ENCODE data around the gene DSCAM. TPM values are rescaled to one million over a fixed set of nuclear protein-coding genes. Genes with fewer than 3 reads are reported as not detected.

Gene DSCAM
- total RNA-seq, 1 donor from 2014 or later = 2.7 TPM

- H3K9me3 Mint-ChIP-seq (ENCODE audit: low read depth) = peaks cover 14% of the 10 kb centered on the region
- no peak for TF ChIP-seq CTCF (IDR thresholded peaks at IDR 0.05; ENCODE audit: unreplicated experiment)
- no peaks in the 10 kb centered on the region for H3K4me1 Mint-ChIP-seq (ENCODE audit: low read depth)
- H3K27me3 Mint-ChIP-seq = no peaks in the 10 kb centered on the region
- peaks cover 1% of the 10 kb centered on the region for H3K36me3 Mint-ChIP-seq (ENCODE audit: insufficient read depth)
- H3K4me3 Mint-ChIP-seq (ENCODE audit: low read depth) = no peak overlapping the region
- H3K27ac Mint-ChIP-seq = no peak overlapping the region
- DNase-seq (ENCODE audit: low spot score, unreplicated experiment) = no peak
Measured at GRCh38 chr21:40194185-40194980, 652.6 kb downstream of the DSCAM start.

DNA sequence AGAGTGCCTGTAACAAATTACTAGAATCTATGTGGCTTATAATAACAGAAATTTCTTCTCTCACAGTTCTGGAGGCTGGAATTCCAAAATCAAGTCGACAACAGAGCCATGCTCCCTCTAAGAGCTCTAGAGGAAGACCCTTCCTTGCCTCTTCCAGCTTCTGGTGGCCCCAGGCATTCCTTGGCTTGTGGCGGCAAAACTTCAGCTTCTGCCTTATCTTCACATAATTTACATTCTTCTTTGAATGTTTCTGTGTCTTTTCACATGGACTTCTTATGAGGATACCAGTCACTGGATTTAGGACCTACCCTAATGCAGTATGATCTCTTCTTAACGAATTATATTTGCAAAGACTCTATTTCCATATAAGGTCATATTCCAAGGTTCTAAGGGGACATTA lies 655.3 kb downstream of the DSCAM start:
- peaks cover 3% of the 10 kb centered on the region for H3K27me3 Mint-ChIP-seq
- peaks cover 1% of the 10 kb centered on the region for H3K36me3 Mint-ChIP-seq (ENCODE audit: insufficient read depth)
- no peak for DNase-seq (ENCODE audit: low spot score, unreplicated experiment)
- H3K4me1 Mint-ChIP-seq (ENCODE audit: low read depth) = peaks cover 6% of the 10 kb centered on the region
- TF ChIP-seq CTCF (IDR thresholded peaks at IDR 0.05; ENCODE audit: unreplicated experiment) = no peak
- no peak overlapping the region for H3K27ac Mint-ChIP-seq
- peaks cover 11% of the 10 kb centered on the region for H3K9me3 Mint-ChIP-seq (ENCODE audit: low read depth)
- H3K4me3 Mint-ChIP-seq (ENCODE audit: low read depth) = no peak overlapping the region

DNA sequence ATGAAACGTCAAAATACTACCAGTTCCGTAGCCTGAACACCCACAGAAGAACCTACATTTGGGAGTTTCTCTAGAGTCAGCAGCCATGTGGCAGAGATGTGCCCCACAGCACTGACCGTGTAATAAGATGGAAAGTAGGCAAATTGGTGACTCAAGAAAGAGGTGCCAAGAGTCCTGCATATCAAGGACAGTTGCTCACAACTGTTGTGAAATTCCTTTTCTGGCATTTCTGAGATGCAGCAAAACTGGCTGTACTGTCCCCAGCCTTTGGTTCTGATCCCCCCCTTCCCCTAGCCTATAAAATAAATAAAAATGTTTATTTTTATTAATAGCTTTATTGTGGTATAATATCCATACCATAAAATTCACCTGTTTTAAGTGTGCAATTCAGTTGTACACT lies 655.8 kb downstream of the DSCAM start:
- Mint-ChIP-seq H3K4me1 (ENCODE audit: low read depth) (peaks cover 6% of the 10 kb centered on the region), H3K27ac (no peak overlapping the region), H3K9me3 (ENCODE audit: low read depth) (peaks cover 11% of the 10 kb centered on the region), H3K27me3 (peaks cover 3% of the 10 kb centered on the region), H3K36me3 (ENCODE audit: insufficient read depth) (peaks cover 1% of the 10 kb centered on the region), H3K4me3 (ENCODE audit: low read depth) (no peak overlapping the region)
- no peak for DNase-seq (ENCODE audit: low spot score, unreplicated experiment)
- no peak for TF ChIP-seq CTCF (IDR thresholded peaks at IDR 0.05; ENCODE audit: unreplicated experiment)

- peaks cover 3% of the 10 kb centered on the region for H3K27me3 Mint-ChIP-seq
- peaks cover 6% of the 10 kb centered on the region for H3K4me1 Mint-ChIP-seq (ENCODE audit: low read depth)
- TF ChIP-seq CTCF (IDR thresholded peaks at IDR 0.05; ENCODE audit: unreplicated experiment) = no peak
- no peak overlapping the region for H3K27ac Mint-ChIP-seq
- H3K36me3 Mint-ChIP-seq (ENCODE audit: insufficient read depth) = peaks cover 5% of the 10 kb centered on the region
- no peak overlapping the region for H3K4me3 Mint-ChIP-seq (ENCODE audit: low read depth)
- no peak for DNase-seq (ENCODE audit: low spot score, unreplicated experiment)
- H3K9me3 Mint-ChIP-seq (ENCODE audit: low read depth) = peaks cover 11% of the 10 kb centered on the region
Measured at GRCh38 chr21:40187946-40188654, 658.9 kb downstream of the DSCAM start.

- H3K27me3 Mint-ChIP-seq = peaks cover 3% of the 10 kb centered on the region
- H3K27ac Mint-ChIP-seq = no peak overlapping the region
- no peak for TF ChIP-seq CTCF (IDR thresholded peaks at IDR 0.05; ENCODE audit: unreplicated experiment)
- peaks cover 10% of the 10 kb centered on the region for H3K9me3 Mint-ChIP-seq (ENCODE audit: low read depth)
- H3K4me3 Mint-ChIP-seq (ENCODE audit: low read depth) = no peak overlapping the region
- H3K36me3 Mint-ChIP-seq (ENCODE audit: insufficient read depth) = peaks cover 7% of the 10 kb centered on the region
- peaks cover 6% of the 10 kb centered on the region for H3K4me1 Mint-ChIP-seq (ENCODE audit: low read depth)
- no peak for DNase-seq (ENCODE audit: low spot score, unreplicated experiment)
Measured at GRCh38 chr21:40187244-40187643, 659.7 kb downstream of the DSCAM start.
